RPMI8226 (cell line): ENCODE measurements around the gene PTPN3.

ENCODE experiments used
- DNase-seq: peaks from one replicate; pipeline ENCODE4 v3.0.0-alpha.2; 2015

PTPN3 gene

GRCh38 chr9:109421026-109421970 lies 76.8 kb downstream of the PTPN3 start:
- DNase-seq = no peak

- DNase-seq = no peak
Measured at GRCh38 chr9:109419531-109419930, 78.6 kb downstream of the PTPN3 start.

GRCh38 chr9:109418827-109419226 lies 79.3 kb downstream of the PTPN3 start:
- no peak for DNase-seq

GRCh38 chr9:109417585-109418544 lies 80.2 kb downstream of the PTPN3 start:
- DNase-seq = no peak

GRCh38 chr9:109417054-109417453 lies 81.1 kb downstream of the PTPN3 start:
- no peak for DNase-seq

GRCh38 chr9:109416135-109416706 lies 81.9 kb downstream of the PTPN3 start:
- no peak for DNase-seq

- DNase-seq = peak; percentile 11
Measured at GRCh38 chr9:109414125-109414785, 83.9 kb downstream of the PTPN3 start.

- DNase-seq = no peak
Measured at GRCh38 chr9:109411798-109412352, 86.2 kb downstream of the PTPN3 start.

- no peak for DNase-seq
Measured at GRCh38 chr9:109411069-109411761, 86.9 kb downstream of the PTPN3 start.

GRCh38 chr9:109409773-109410397 lies 88.2 kb downstream of the PTPN3 start:
- no peak for DNase-seq

- DNase-seq = no peak
Measured at GRCh38 chr9:109408759-109409462, 89.2 kb downstream of the PTPN3 start.

- DNase-seq = no peak
Measured at GRCh38 chr9:109403766-109404320, 94.3 kb downstream of the PTPN3 start.

- DNase-seq = no peak
Measured at GRCh38 chr9:109403116-109403515, 95.0 kb downstream of the PTPN3 start.

- DNase-seq = no peak
Measured at GRCh38 chr9:109401990-109402318, 96.2 kb downstream of the PTPN3 start.

- DNase-seq = peak; percentile 57
Measured at GRCh38 chr9:109401169-109401989, 96.7 kb downstream of the PTPN3 start.

- no peak for DNase-seq
Measured at GRCh38 chr9:109399258-109399767, 98.8 kb downstream of the PTPN3 start.

GRCh38 chr9:109391176-109391575 lies 106.9 kb downstream of the PTPN3 start:
- DNase-seq = no peak

GRCh38 chr9:109387856-109388255 lies 110.3 kb downstream of the PTPN3 start:
- no peak for DNase-seq

- DNase-seq = no peak
Measured at GRCh38 chr9:109387206-109387605, 110.9 kb downstream of the PTPN3 start.
